OCI-LY1 (cell line): ENCODE measurements around the gene MAGEA12.
"Not testable (repeated sequence)": the region's sequence is repeated elsewhere in the genome, so short reads cannot be mapped to it uniquely, and the experiment has no call there.

ENCODE experiments used
- CTCF ChIP-seq: fragments of 200-600 bp; sonication (generic), shearing (Covaris generic); IDR thresholded peaks from 2 replicates; pipeline ENCODE4 v1.5.1; 2017; ENCODE audit warnings: mild to moderate bottlenecking, antibody characterized with exemption, low read length, moderate library complexity, mixed read lengths
- EZH2 ChIP-seq: fragments of 200-600 bp; sonication (generic), shearing (Covaris generic); IDR thresholded peaks from 2 replicates; pipeline ENCODE4 v1.8.0; 2017; ENCODE audit warnings: borderline replicate concordance, mixed run types, mild to moderate bottlenecking, antibody characterized with exemption, low read length, moderate library complexity, mixed read lengths

DNA sequence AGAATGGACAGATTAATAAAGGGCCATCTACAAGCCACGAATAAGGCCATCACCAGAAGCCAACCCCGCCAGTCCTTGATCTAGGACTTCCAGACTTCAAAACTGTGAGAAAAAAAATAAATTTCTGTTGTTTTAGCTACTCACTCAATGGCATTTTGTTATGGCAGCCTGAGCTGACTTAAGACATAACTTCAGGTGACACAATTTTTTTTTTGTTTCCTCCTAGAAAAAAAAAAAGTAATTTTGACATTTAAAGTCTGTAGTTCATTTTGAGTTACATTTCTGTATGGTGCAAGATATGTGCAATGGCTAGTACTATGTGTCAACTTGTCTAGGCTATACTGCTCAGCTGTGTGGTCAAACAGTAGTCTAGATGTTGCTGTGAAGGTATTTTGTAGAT, 25.4 kb downstream of the MAGEA12 start, which contains the start of gene CSAG3:
- TF ChIP-seq EZH2, CTCF: not testable (repeated sequence)
